H9 (cell line): ENCODE results near the gene LRP1B. TPM values are rescaled to one million over a fixed set of nuclear protein-coding genes. Genes with fewer than 3 reads are reported as not detected.

ENCODE experiments used
- DNase-seq: peaks from one replicate; pipeline ENCODE4 v3.0.0-alpha.2; 2017
- H2AFZ ChIP-seq: one replicate; pipeline ENCODE4 v1.6.1; 2013; ENCODE audit warnings: mild to moderate bottlenecking, low read length, control low read depth, moderate library complexity
- H2AK5ac ChIP-seq: 2 replicates; pipeline ENCODE4 v1.6.1; 2013; ENCODE audit warnings: low read length, control low read depth, mixed read lengths; ENCODE audit not compliant: insufficient read length
- H2BK120ac ChIP-seq: one replicate; pipeline ENCODE4 v1.6.1; 2013; ENCODE audit warnings: low read depth, mild to moderate bottlenecking, low read length, control low read depth, inconsistent platforms; ENCODE audit not compliant: poor library complexity, severe bottlenecking
- H2BK12ac ChIP-seq: 2 replicates; pipeline ENCODE4 v1.6.1; 2013; ENCODE audit warnings: low read length, control low read depth, mixed read lengths, low read depth; ENCODE audit not compliant: insufficient read length
- H2BK15ac ChIP-seq: 2 replicates; pipeline ENCODE4 v1.6.1; 2013; ENCODE audit warnings: low read depth, low read length, control low read depth
- H2BK20ac ChIP-seq: one replicate; pipeline ENCODE4 v1.6.1; 2013; ENCODE audit warnings: low read depth, mild to moderate bottlenecking, low read length, control low read depth, inconsistent platforms; ENCODE audit not compliant: poor library complexity, severe bottlenecking
- H2BK5ac ChIP-seq: 2 replicates; pipeline ENCODE4 v1.6.1; 2013; ENCODE audit warnings: low read length, control low read depth, mixed read lengths; ENCODE audit not compliant: insufficient read length
- H3K14ac ChIP-seq: 2 replicates; pipeline ENCODE4 v1.6.1; 2013; ENCODE audit warnings: low read length, control low read depth; ENCODE audit not compliant: insufficient read depth
- H3K18ac ChIP-seq: 2 replicates; pipeline ENCODE4 v1.6.1; 2013; ENCODE audit warnings: low read depth, mild to moderate bottlenecking, mixed read lengths, low read length, control low read depth; ENCODE audit not compliant: insufficient read length
- H3K23ac ChIP-seq: 2 replicates; pipeline ENCODE4 v1.6.1; 2013; ENCODE audit warnings: low read length, control low read depth, mixed read lengths, low read depth; ENCODE audit not compliant: insufficient read length
- H3K23me2 ChIP-seq: 2 replicates; pipeline ENCODE4 v1.6.1; 2013; ENCODE audit warnings: low read depth, mild to moderate bottlenecking, mixed read lengths, low read length, control low read depth; ENCODE audit not compliant: insufficient read length, poor library complexity, severe bottlenecking
- H3K27ac ChIP-seq: 2 replicates; pipeline ENCODE4 v1.5.1; 2013; ENCODE audit warnings: low read length, control low read depth, mixed read lengths, low read depth; ENCODE audit not compliant: insufficient read length
- H3K27me3 ChIP-seq: 2 replicates; pipeline ENCODE4 v1.6.1; 2013; ENCODE audit warnings: low read length, control low read depth, inconsistent platforms; ENCODE audit not compliant: insufficient read depth
- H3K4ac ChIP-seq: 2 replicates; pipeline ENCODE4 v1.6.1; 2013; ENCODE audit warnings: low read depth, mild to moderate bottlenecking, control low read depth, inconsistent platforms, low read length, moderate library complexity
- H3K4me1 ChIP-seq: 2 replicates; pipeline ENCODE4 v1.6.1; 2013; ENCODE audit warnings: low read length, control low read depth, inconsistent platforms; ENCODE audit not compliant: insufficient read depth
- H3K4me2 ChIP-seq: 2 replicates; pipeline ENCODE4 v1.6.1; 2013; ENCODE audit warnings: low read length, control low read depth, mixed read lengths; ENCODE audit not compliant: insufficient read length, insufficient read depth
- H3K56ac ChIP-seq: 2 replicates; pipeline ENCODE4 v1.6.1; 2013; ENCODE audit warnings: low read depth, mild to moderate bottlenecking, mixed read lengths, low read length, control low read depth; ENCODE audit not compliant: insufficient read length
- H3K79me1 ChIP-seq: 2 replicates; pipeline ENCODE4 v1.6.1; 2013; ENCODE audit warnings: low read depth, mild to moderate bottlenecking, moderate library complexity, low read length, control low read depth, inconsistent platforms; ENCODE audit not compliant: insufficient read depth, poor library complexity, severe bottlenecking
- H3K79me2 ChIP-seq: 2 replicates; pipeline ENCODE4 v1.6.1; 2013; ENCODE audit warnings: low read length, control low read depth, inconsistent platforms; ENCODE audit not compliant: insufficient read depth
- H3K9ac ChIP-seq: 2 replicates; pipeline ENCODE4 v1.6.1; 2013; ENCODE audit warnings: low read length, control low read depth, mixed read lengths; ENCODE audit not compliant: insufficient read length; ENCODE audit errors: extremely low read depth
- H3K9me3 ChIP-seq: one replicate; pipeline ENCODE4 v1.6.1; 2013; ENCODE audit warnings: low read depth, low read length, inconsistent platforms; ENCODE audit not compliant: control insufficient read depth
- H3T11ph ChIP-seq: one replicate; pipeline ENCODE4 v1.6.1; 2013; ENCODE audit warnings: mild to moderate bottlenecking, low read length, control low read depth, inconsistent platforms
- H4K20me1 ChIP-seq: one replicate; pipeline ENCODE4 v1.6.1; 2013; ENCODE audit not compliant: control insufficient read depth, insufficient read length, insufficient read depth
- H4K5ac ChIP-seq: 2 replicates; pipeline ENCODE4 v1.6.1; 2013; ENCODE audit warnings: low read depth, mild to moderate bottlenecking, mixed read lengths, low read length, control low read depth; ENCODE audit not compliant: insufficient read length
- H4K8ac ChIP-seq: replicated peaks from 2 replicates; pipeline ENCODE4 v1.6.1; 2013; ENCODE audit warnings: low read length, control low read depth, mixed read lengths, low read depth; ENCODE audit not compliant: insufficient read length
- H4K91ac ChIP-seq: 2 replicates; pipeline ENCODE4 v1.6.1; 2013; ENCODE audit warnings: low read depth, mild to moderate bottlenecking, moderate library complexity, mixed read lengths, low read length, control low read depth; ENCODE audit not compliant: insufficient read length
- H3K27ac Mint-ChIP-seq, 3 experiments: 2 replicates in 2 of 3; 3 replicates in 1 of 3; pipeline ENCODE4 v1.8.0; 2020 to 2021; ENCODE audit warnings: mixed read lengths in 3 of 3, mild to moderate bottlenecking in 1 of 3, moderate library complexity in 1 of 3
- H3K27me3 Mint-ChIP-seq: 2 replicates; pipeline ENCODE4 v1.8.0; 2021; ENCODE audit warnings: low read depth, mild to moderate bottlenecking, moderate library complexity, mixed read lengths
- H3K36me3 Mint-ChIP-seq, 3 experiments: 2 replicates in 2 of 3; 3 replicates in 1 of 3; pipeline ENCODE4 v1.8.0; 2020 to 2021; ENCODE audit warnings: low read depth in 3 of 3, mixed read lengths in 3 of 3; ENCODE audit not compliant: insufficient read depth in 1 of 3
- H3K4me1 Mint-ChIP-seq, 2 experiments: 2 replicates each; pipeline ENCODE4 v1.8.0; 2020; ENCODE audit warnings: mixed read lengths in 2 of 2
- H3K4me3 Mint-ChIP-seq, 2 experiments: 2 replicates in 1 of 2; 3 replicates in 1 of 2; pipeline ENCODE4 v1.8.0; 2020 to 2021; ENCODE audit warnings: mild to moderate bottlenecking in 2 of 2, mixed read lengths in 2 of 2, moderate library complexity in 1 of 2
- H3K9me3 Mint-ChIP-seq, 2 experiments: 2 replicates in 1 of 2; 3 replicates in 1 of 2; pipeline ENCODE4 v1.8.0; 2020; ENCODE audit warnings: mild to moderate bottlenecking in 2 of 2, mixed read lengths in 2 of 2, moderate library complexity in 1 of 2
- CTCF ChIP-seq: fragments of 200-600 bp; sonication (generic); conservative IDR thresholded peaks from 3 replicates; pipeline ENCODE4 v1.8.0; 2021; ENCODE audit warnings: antibody characterized with exemption, mild to moderate bottlenecking
- total RNA-seq: library from RNA; stranded (reverse); gene quantifications from 2 replicates; pipeline ENCODE4 v1.2.1, GENCODE V29; 2021

LRP1B gene
- total RNA-seq, 1 experiment from 2014 or later: not detected

GRCh38 chr2:141075753-141076152 lies 1055.1 kb downstream of the LRP1B start:
- Histone ChIP-seq H3K79me1 (no peaks in the 10 kb centered on the region), H2BK20ac (no peak overlapping the region), H3K4ac (no peak overlapping the region), H3K56ac (no peak overlapping the region), H3K4me1 (no peaks in the 10 kb centered on the region), H3K23ac (no peak overlapping the region), H3K27ac (no peak overlapping the region), H2AK5ac (no peak overlapping the region), H3K79me2 (no peaks in the 10 kb centered on the region), H2BK15ac (no peak overlapping the region), H3K9me3 (no peaks in the 10 kb centered on the region), H2BK5ac (no peak overlapping the region), H2AFZ (no peak overlapping the region), H4K20me1 (no peaks in the 10 kb centered on the region), H4K91ac (no peak overlapping the region), H3K18ac (no peak overlapping the region), H4K5ac (no peak overlapping the region), H3K14ac (no peak overlapping the region), H4K8ac (no peak overlapping the region), H3K23me2 (no peaks in the 10 kb centered on the region), H3K4me2 (no peak overlapping the region), H2BK12ac (no peak overlapping the region), H3K9ac (no peak overlapping the region), H2BK120ac (no peak overlapping the region), H3T11ph (no peak overlapping the region), H3K27me3 (no peaks in the 10 kb centered on the region)
- no peak for TF ChIP-seq CTCF
- no peaks in the 10 kb centered on the region for H3K27me3 Mint-ChIP-seq
- no peak overlapping the region for H3K4me3 Mint-ChIP-seq
- H3K27ac Mint-ChIP-seq: no peak overlapping the region
- H3K9me3 Mint-ChIP-seq: no peaks in the 10 kb centered on the region
- no peaks in the 10 kb centered on the region; a peak in 1 of 7 replicates for H3K36me3 Mint-ChIP-seq
- H3K4me1 Mint-ChIP-seq: peaks cover 13 to 14% of the 10 kb centered on the region in 2 experiments
- DNase-seq: no peak
